Suprapubic skin (tissue), 3 donors: ENCODE results near the gene LRP1B.

Experiments
- EP300 ChIP-seq: sonication (generic); formaldehyde crosslinking; IDR thresholded peaks from one replicate; pipeline ENCODE4 v1.6.1; 2017; ENCODE audit warnings: antibody characterized with exemption
- POLR2A ChIP-seq, 2 donors: fragments of 450-650 bp; IDR thresholded peaks; one replicate each; pipeline ENCODE4 v1.6.1; 2017; ENCODE audit warnings: antibody characterized with exemption in 2 of 2, mild to moderate bottlenecking in 2 of 2, moderate library complexity in 2 of 2
- TF ChIP-seq, protein P1 (sequence below), 2 donors: fragments of 200-600 bp in 1 of 2; fragments of 450-650 bp in 1 of 2; sonication (generic) in 1 of 2; IDR thresholded peaks; one replicate each; pipeline ENCODE4 v1.5.1; 2016 to 2019; ENCODE audit warnings: antibody characterized with exemption in 2 of 2, mild to moderate bottlenecking in 1 of 2, moderate library complexity in 1 of 2

DNA sequence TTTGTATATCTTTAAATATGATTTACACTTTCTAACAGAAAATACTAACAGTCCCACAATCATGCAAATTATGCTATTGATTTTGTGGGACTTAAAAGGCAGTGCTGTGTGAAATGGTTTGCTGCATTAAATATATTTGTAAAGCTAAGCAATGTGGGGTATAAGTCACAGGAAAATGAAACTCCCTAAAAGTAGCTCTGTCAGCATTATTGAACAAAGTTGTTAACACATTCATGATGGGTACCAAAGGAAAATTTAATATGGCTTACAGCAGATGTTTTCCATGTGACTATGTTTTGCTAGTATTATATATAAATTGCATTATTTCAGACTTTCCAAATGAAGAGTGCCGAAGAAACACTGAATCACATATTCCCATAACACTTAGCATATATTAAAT is 1450.0 kb downstream of the LRP1B start:
- TF ChIP-seq POLR2A (IDR thresholded peaks at IDR 0.05): no peak
- TF ChIP-seq, protein P1, sequence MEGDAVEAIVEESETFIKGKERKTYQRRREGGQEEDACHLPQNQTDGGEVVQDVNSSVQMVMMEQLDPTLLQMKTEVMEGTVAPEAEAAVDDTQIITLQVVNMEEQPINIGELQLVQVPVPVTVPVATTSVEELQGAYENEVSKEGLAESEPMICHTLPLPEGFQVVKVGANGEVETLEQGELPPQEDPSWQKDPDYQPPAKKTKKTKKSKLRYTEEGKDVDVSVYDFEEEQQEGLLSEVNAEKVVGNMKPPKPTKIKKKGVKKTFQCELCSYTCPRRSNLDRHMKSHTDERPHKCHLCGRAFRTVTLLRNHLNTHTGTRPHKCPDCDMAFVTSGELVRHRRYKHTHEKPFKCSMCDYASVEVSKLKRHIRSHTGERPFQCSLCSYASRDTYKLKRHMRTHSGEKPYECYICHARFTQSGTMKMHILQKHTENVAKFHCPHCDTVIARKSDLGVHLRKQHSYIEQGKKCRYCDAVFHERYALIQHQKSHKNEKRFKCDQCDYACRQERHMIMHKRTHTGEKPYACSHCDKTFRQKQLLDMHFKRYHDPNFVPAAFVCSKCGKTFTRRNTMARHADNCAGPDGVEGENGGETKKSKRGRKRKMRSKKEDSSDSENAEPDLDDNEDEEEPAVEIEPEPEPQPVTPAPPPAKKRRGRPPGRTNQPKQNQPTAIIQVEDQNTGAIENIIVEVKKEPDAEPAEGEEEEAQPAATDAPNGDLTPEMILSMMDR (IDR thresholded peaks at IDR 0.05): no peak
- no peak for TF ChIP-seq EP300
